Hypothalamus (tissue), 51 donors: ENCODE data around the gene SSTR4.

Experiments
- DNase-seq, 51 donors: peaks; one replicate each; lab custom pipeline; 2025; lab: John Stamatoyannopoulos, UW

SSTR4 gene

DNA sequence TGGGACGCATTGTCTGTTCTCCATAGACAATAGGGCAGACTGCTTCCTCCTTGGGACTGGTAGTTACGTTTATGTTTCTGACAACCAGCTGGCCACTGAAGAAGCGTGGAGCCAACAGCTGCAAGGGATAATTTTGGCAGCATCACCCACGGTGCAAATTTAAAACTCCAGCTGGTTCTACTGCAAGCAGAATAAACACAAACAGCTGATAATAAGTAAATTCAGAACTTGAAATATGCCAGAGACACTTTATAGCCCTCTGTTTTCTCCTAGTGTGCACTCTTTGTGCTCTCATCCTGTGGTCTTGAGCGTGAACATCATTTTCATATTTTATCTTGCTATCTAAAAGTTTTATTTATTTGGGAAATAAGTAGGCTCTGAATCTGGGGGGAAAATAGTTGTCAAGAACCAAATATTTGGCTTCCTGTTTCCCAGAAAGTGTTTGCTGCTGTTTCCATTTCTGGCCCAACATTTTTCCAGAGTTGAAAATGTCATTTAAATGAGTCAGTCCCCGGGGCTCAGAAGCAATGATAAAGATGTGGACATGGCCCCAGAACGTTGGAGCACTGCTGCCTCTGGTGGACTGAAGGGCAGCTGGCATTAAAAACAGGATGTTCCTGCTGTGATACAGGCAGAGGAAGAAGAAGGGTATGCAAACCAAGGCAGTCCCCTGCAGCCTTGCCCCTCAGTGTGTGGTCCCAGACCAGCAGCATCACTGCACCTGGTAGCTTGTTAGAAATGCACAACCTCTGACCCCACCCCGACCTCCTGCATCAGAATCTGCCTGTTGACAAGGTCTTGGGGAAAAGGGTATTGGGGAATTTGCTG lies 26.8 kb downstream of the SSTR4 start:
- DNase-seq, result no peak

DNA sequence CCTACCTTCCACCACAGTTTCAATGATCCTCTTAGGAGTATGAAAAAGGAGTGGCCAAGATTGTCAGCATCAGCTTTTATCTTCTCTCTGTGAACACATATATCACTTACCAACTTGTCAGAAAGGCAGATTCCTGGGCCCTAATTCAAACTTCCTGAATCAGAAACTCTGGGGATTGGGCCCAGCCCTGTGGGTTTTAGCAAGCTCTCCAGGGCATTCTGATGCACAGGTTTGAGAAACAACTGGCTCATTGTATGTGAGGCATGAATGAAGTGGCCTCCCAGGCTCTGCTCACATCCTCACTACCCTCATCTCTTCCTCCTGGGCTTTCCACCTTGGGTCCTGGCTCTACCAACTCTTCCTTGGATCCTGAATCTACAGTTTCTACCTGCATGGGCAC lies 27.5 kb downstream of the SSTR4 start:
- DNase-seq, result no peak

DNA sequence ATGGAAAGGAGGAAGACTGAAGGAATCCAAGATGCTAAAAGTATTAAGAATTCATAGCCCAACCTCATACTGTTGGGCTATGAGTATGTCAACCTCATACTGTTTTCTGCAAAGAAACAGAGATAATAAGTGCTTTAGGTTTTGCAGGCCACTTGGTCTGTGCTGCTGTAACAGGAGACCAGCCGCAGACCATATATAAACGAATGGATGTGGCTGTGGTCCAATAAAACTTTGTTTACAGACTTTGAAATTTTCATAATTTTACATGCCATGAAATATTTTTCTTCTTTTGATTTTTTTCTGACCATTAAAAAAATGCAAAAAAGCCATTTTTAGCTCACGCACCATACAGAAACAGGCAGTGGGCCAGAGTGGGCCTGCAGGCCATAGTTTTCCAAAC lies 28.1 kb downstream of the SSTR4 start:
- no peak for DNase-seq

DNA sequence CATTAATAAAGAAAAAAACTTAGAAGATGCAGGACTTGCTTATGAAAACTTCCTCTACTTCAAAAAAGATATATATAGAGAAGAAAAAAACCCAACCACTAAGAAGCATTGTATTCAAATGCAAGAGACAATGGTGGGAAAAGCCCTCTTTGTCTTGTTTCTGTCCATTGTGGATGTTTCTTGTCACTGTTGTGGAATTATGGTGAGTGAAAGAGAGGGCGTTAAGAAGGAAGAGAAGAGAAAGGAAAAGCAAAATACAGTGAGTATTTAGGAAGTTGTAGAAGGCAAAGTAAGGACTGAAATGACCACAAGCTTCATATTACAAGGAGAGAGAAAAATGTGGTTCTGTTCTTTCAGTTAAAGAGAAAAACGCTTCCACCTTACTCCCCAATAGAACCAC lies 28.5 kb downstream of the SSTR4 start:
- no peak for DNase-seq

DNA sequence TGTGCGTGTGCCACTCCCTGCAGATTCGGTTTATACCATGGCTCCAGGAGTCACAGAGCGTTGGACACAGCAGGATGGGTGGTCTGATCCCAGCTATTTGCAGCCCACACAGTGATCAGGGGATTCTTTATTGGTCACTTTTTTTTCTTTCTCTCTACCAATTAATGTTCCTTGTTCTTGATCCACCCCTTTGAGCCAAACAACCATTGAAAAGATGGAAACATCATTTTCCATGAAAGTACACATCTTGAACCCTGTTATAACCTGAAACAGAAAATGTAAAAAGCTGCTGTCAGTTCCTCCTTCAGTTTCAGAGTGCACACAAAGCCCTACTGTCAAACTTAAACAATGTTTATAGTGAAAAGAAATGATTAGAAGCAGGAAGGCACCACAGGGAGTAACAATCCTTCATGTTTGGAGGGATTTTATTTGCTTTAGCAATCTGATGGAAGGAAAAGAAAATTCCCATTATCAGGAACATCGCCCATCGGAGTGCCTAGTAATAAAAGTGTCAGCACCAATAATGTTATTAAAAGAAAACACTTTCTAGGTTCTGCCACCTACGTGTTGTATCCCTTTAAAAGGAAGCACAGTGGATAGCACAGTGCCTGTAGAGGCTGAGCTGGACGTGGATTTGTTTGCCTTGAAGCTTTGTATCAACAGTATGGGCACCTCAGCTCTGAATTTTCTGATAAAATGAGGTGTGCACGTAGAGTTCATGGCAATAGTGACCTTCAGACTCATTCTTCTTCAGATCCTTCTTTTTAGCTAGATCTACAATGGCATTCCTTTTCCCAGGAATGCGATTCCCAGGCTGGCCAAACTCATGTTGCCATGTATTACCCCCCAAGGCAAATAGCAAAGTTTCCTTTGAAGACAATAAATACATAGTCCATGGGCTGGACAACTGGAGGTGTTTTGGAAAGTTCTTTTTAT lies 30.4 kb downstream of the SSTR4 start:
- no peak for DNase-seq

DNA sequence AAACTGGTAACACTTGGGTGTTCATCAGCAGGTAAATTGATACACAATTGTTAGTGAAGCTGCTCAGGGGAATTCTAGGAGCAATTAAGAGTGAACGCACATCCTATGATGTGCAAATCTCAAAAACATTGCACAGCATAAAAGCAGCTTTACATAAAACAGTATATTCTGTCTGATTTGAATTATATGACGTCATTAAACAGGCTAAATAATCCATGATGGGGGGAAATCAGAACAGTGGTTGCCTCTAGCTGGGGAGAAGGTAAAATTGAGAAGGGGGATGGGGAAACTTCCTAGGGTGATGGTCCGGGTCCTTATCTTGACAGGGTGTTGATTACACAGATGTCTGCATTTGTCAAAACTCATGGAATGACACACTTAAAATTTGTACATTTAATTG lies 31.7 kb downstream of the SSTR4 start:
- DNase-seq, result no peak

DNA sequence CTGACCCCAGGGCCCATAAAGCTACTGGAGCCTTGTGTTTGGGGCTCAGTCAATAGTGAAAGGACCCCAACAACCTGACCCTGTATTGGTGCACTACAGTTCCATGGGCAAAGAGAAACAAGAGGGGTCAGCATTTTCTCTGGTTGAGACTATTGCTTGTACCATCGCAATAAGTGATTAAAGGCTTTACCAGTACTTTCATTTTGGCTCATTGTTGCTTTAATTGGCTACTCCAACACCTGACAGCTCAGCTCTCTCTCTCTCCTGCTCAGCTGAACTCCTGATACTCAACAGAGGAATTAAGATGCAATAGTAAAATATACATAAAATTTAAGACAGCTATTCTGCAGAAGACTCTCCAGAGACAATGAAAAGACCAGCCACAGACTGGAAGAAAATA lies 33.2 kb downstream of the SSTR4 start:
- DNase-seq, result no peak

DNA sequence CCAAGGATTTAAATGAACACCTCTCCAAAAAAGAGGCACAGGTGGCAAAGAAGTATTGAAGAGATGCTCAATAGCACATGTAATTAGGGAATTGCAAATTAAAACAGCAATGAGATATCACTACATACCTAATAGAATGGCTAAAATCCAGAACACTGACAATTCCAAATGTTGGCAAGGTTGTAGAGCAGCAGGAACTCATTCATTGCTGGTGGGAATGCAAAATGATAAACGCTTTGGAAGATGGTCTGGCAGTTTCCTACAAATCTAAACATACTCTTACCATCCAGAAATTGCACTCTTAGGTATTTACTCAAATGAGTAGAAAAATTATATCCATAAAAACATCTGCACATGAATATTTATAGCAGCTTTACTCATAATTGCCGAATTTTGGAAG lies 34.0 kb downstream of the SSTR4 start:
- no peak for DNase-seq

DNA sequence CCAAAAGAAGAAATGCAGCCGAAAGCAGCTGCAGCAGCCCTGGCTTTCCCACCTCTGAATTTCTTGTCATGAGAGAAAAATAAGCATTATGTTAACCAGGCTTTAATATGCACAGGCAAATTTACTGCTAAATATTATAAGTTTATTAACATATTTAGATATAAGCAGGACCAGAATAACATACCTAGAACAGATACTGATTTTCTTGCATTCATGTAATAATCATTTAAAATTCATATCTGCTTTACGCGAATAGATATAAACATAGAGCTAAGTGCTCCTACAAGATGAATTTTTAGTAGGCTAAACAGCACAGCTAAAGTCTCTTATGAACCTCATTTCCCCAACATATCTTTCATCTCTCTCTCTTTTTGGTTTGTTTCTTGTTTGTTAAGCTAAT lies 36.3 kb downstream of the SSTR4 start:
- no peak for DNase-seq

DNA sequence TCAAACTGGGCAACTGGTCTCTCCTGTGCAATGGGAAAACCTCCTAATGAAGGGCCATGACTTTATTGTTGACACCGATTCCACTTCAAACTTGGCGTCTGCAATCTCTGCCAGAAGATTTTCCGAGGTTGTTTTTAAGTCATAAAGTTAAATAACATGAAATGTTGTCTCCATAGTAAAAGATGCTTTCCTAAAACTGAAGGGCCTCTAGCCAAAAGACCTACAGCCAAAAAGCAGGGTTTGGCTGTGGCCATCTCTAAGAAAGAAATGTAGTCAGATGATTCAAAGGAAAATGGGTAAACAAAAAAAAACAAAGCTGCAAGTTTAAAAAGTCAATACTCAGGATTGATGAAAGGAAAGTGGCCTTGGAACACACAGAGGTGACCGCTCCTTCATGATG lies 36.9 kb downstream of the SSTR4 start:
- DNase-seq, result no peak

DNA sequence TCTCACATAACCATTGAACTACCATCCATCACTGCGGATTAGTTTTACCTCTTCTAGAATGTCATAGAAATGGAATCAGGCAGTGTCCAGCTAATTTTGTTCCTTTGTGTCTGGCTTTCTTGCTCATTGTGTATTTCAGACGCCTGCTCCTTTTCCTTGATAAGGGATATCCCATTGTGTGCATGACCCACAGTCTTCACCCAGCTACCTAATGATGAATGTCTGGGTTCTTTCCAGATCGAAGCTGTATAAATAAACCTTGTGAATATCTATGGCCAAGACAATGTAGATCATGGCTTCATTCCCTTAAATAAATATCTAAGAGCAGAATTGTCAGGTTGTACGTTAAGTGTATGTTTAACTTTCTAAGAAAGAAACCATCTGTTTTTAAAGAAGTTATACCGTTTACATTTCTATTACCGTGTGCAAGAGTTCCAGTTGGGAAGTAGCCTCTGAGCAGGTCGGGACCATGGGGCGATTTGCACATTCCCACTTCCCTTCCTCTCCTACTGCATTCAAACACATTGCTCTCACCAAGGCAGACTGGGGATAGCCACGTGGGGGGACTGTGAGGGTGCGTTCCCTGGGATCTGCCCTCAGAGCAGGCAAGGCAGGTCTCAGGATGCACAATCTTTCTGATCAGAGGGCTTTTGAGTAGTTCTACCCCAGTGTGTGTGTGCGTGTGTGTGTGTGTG lies 37.9 kb downstream of the SSTR4 start:
- no peak for DNase-seq

DNA sequence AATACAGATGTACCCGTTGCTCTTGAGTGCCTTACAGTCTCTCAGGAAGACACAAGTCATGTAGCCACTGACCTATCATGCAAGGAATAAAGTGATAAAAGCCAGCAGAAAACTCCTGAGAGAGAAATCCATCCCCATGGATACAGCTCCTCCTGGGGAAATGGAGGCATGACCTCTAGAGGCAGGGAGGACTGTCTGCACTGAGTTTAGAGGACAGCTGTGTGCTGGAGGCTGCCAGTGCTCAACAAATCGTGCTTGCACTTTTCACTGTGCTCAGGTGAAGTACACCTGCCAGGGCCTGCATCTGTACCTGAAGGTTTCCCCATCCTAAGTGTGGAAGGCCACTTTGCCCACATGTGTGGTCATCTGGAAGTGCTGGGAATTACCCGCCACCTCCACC lies 38.9 kb downstream of the SSTR4 start:
- DNase-seq, result no peak

DNA sequence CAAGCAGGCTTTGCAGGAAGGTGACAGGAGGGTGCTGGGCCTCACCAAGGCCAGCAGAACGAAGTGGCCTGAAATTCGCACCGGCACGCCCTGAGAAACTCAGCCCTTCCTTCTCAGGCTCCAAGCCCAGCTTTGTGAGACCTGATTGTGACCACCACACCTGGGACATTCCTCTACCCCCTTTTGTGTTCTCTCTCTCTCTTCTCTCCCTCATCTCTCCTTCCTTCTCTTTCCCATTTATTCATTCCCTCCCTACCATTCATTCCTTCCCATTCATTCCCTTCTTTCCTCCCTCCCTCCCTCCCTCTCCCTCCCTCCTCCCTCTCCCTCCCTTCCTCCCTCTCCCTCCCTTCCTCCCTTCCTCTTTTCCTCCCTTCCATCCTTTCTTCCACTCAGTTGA lies 42.2 kb downstream of the SSTR4 start:
- no peak for DNase-seq

DNA sequence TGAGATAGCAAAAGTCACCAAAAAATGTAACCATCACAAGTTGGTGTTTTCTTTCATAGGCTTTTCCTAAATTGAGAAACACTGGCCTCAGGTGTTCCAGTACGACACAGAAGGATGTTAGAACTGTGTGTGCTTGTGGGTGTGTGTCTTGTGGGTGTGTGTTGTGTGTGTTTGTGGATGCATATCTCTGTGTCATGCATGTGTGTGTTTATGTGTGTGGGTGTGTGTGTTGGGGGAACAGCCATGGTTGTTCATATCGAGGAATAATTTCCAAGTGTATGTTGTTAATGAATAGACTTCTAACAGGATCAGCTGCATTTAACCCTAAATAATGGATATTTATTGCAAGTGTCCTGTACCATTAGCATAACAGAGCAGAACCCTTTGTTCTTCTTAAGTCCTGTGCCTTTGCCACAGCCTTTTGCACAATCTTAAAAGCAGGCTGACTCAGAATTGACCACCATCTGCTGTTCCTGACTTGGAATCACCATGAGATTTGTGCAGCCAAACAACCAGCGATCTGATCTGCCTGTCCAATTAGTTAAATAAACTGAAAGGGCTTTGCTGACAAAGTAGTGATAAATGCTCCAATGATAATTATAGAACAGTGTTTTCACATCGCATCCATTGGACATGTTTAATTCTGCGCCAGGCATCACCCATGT lies 43.4 kb downstream of the SSTR4 start:
- no peak for DNase-seq

DNA sequence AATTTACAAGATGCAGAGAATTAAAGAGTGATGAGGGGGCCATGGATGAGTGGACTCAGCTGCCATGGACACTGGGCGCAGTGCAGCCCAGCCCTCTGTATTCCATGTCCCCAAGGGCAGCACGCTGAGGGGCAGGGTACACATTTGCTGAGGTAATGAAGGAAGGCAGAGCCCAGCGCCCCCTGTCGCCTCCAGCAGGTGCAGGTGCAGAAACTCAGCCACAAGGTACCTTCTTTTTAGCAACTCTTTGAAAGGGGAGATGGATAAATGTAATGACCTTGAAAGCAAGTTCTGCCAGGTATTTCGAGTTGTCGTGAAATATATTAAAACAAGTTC lies 43.9 kb downstream of the SSTR4 start:
- DNase-seq, result no peak

DNA sequence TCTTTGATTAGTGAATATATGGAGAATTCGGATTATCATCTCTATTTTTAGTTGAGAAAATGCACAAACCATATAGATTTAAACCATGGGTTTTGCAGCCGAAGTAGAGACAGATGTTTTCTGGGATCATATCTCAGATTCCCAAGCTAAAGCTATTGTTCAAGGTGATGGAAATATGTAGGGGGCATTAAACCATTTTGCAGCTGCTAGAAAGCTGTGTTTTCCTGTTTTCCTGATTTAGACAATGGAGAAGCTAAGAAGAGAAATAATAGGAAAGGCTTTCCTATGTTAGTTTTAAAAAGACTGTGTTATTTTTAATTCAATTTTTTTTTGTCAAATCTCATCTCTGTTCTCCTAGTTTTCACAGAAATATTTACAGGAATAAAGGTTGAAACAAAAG lies 44.8 kb downstream of the SSTR4 start:
- no peak for DNase-seq

DNA sequence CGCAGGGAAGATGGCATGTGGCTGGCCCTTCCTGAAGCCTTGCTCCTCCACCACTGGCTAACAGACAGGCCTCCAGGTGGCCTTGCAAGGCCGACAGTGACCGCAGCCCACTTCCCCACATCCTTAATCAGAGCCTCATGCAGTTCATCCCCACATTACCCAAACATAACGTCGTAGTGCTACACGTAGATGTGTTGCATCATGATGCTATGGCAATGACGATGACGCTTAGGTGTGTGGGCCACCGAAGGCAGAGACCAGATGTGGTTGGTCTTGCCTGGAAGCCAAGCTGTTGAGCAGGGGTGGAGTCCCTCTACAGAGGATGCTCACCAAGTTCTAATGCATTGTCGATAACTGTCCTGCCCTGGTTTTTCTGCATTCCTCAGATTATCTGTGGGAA lies 45.4 kb downstream of the SSTR4 start:
- peak in 1 of 51 donors; percentile 94 for DNase-seq

DNA sequence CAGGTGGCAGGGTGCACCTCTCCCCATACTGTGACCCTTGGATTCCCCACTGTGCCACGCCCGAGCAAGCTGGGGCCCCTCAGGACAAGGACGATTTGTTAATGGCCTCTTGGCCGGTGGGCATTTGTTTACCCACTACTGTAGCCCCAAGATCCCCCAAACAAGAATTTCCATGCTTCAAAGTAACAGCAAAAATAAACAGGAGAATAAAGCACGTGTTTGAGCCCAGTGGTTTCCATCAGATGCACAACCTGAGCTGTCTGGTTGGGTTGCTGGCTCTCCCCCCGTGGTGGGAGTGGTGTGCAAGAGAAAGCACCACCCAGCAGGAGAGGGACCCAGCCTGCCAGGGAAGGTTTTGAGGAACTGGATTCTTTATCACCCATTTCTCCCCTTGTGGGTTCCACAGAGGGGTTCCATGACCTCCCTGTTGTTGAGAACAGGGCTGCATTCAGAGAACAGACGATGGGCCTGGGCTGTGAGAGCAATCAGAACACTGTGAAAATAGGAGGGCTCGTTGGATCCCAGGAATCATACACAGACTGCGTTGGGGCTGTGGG lies 46.2 kb downstream of the SSTR4 start:
- DNase-seq, result no peak

DNA sequence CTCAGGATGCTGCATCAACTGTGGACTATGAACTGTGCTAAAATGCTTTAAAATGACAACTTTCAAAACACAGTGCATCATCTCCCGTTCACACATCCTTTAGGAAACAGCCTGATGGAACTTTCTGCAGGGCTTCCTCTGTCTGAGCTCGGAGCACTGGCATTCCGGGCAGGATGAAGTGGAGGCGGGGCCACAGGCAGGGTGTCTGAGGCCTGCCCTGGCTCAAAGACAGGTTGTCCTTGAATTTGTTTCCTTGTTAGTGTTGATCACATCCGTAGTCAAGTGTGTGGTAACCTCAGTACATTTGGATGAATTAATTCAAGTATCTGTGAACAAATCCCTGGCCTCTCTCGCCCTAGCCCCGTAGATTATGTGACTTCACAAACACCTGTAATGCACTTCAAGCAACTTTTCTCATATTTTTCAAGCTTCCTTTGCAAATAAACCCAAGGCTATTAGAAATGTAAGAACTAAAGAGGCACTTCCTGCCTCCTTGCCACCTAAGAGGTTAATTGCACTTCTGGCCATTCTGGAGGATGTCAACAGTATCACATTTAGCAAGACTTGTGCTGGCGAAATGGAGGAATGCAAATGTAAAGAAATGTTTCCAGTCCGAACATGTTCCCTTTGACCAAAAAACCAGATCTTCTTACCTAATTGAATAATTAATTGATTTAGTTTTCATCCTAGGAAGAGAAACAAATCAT lies 47.9 kb downstream of the SSTR4 start:
- no peak for DNase-seq
